ENCODE data around the gene STAT6.

The STAT6 gene

DNA sequence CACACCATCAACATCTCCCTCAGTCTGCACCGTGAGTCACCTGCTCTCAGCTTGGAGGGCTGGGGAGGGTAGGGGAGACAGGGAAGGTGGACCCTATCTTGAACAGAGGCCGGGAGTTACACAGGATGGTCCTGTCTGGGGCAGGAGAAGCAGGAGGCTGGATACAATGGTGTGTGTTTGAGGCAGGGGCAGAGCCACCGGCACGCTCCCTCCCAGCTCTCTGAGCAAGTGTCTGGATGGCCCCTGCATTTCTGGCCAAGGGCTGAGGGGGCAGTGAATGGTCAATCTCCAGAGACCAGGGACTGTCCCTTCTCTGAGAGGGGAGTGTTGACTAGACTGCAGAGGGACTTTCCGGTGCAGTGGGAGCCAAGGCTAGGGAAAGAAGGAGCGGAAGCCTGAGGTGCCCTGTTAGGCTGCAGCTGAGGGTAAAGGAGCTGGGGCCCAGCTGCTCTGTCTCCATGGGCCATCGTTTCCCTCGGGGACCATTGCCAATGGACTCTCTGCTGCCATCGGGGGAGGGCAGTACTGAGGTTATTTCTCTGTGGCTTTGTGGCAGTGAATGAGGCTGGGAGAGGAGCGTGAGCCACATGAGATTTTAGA, 34.4 kb upstream of the STAT6 start:
- no peaks in the 10 kb centered on the region for H3K9me3 ChIP-seq (ENCODE audit: control insufficient read depth, insufficient read depth, low read length)
- H3F3A ChIP-seq (ENCODE audit: control insufficient read depth, insufficient read depth): no peaks in the 10 kb centered on the region
- peaks cover 6% of the 10 kb centered on the region; the same call in 1 of the 2 replicates for H3K4me1 ChIP-seq (ENCODE audit: control insufficient read depth, low read length)
- H3K4me2 ChIP-seq (ENCODE audit: low read length): no peak overlapping the region
- H3K27me3 ChIP-seq (ENCODE audit: control insufficient read depth, low read length): no peaks in the 10 kb centered on the region
- H3K9me2 ChIP-seq (replicated peaks; ENCODE audit: control insufficient read depth, low read length): no peaks in the 10 kb centered on the region
- H3K36me3 ChIP-seq (ENCODE audit: control insufficient read depth, low read length): no peaks in the 10 kb centered on the region
- no peak for TF ChIP-seq EZH2phosphoT487 (IDR thresholded peaks at IDR 0.05; ENCODE audit: borderline replicate concordance, low read length)
- TF ChIP-seq, protein P1, sequence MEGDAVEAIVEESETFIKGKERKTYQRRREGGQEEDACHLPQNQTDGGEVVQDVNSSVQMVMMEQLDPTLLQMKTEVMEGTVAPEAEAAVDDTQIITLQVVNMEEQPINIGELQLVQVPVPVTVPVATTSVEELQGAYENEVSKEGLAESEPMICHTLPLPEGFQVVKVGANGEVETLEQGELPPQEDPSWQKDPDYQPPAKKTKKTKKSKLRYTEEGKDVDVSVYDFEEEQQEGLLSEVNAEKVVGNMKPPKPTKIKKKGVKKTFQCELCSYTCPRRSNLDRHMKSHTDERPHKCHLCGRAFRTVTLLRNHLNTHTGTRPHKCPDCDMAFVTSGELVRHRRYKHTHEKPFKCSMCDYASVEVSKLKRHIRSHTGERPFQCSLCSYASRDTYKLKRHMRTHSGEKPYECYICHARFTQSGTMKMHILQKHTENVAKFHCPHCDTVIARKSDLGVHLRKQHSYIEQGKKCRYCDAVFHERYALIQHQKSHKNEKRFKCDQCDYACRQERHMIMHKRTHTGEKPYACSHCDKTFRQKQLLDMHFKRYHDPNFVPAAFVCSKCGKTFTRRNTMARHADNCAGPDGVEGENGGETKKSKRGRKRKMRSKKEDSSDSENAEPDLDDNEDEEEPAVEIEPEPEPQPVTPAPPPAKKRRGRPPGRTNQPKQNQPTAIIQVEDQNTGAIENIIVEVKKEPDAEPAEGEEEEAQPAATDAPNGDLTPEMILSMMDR (IDR thresholded peaks at IDR 0.05; ENCODE audit: low read depth, low read length, poor library complexity, severe bottlenecking): no peak
- H3K79me2 ChIP-seq (ENCODE audit: control insufficient read depth, low read length): no peaks in the 10 kb centered on the region
- no peaks in the 10 kb centered on the region for H4K20me1 ChIP-seq (ENCODE audit: control insufficient read depth, insufficient read depth, low read depth, low read length)
- H3K27ac ChIP-seq (ENCODE audit: low read depth, low read length): no peak overlapping the region
- H3K4me3 ChIP-seq (ENCODE audit: low read length): no peak overlapping the region

GRCh38 chr12:57143454-57143853, 32.3 kb upstream of the STAT6 start:
- peaks cover 2% of the 10 kb centered on the region; the same call in 1 of the 2 replicates for H3K27me3 ChIP-seq (ENCODE audit: control insufficient read depth, low read length)
- no peaks in the 10 kb centered on the region for H3F3A ChIP-seq (ENCODE audit: control insufficient read depth, insufficient read depth)
- no peaks in the 10 kb centered on the region for H3K79me2 ChIP-seq (ENCODE audit: control insufficient read depth, low read length)
- no peaks in the 10 kb centered on the region for H4K20me1 ChIP-seq (ENCODE audit: control insufficient read depth, insufficient read depth, low read depth, low read length)
- TF ChIP-seq, protein P1 (IDR thresholded peaks at IDR 0.05; ENCODE audit: low read depth, low read length, poor library complexity, severe bottlenecking): no peak
- no peak for TF ChIP-seq EZH2phosphoT487 (IDR thresholded peaks at IDR 0.05; ENCODE audit: borderline replicate concordance, low read length)
- no peaks in the 10 kb centered on the region for H3K9me3 ChIP-seq (ENCODE audit: control insufficient read depth, insufficient read depth, low read length)
- no peaks in the 10 kb centered on the region for H3K36me3 ChIP-seq (ENCODE audit: control insufficient read depth, low read length)
- H3K4me3 ChIP-seq (ENCODE audit: low read length): no peak overlapping the region
- H3K4me1 ChIP-seq (ENCODE audit: control insufficient read depth, low read length): peaks cover 4% of the 10 kb centered on the region; the same call in 1 of the 2 replicates
- H3K4me2 ChIP-seq (ENCODE audit: low read length): no peak overlapping the region
- H3K9me2 ChIP-seq (replicated peaks; ENCODE audit: control insufficient read depth, low read length): no peaks in the 10 kb centered on the region
- H3K27ac ChIP-seq (ENCODE audit: low read depth, low read length): no peak overlapping the region

GRCh38 chr12:57142727-57143126, 31.6 kb upstream of the STAT6 start:
- Histone ChIP-seq H3K4me3 (ENCODE audit: low read length) (no peak overlapping the region), H3K9me3 (ENCODE audit: control insufficient read depth, insufficient read depth, low read length) (no peaks in the 10 kb centered on the region), H4K20me1 (ENCODE audit: control insufficient read depth, insufficient read depth, low read depth, low read length) (no peaks in the 10 kb centered on the region), H3K4me2 (ENCODE audit: low read length) (no peak overlapping the region), H3K9me2 (replicated peaks; ENCODE audit: control insufficient read depth, low read length) (no peaks in the 10 kb centered on the region), H3K27ac (ENCODE audit: low read depth, low read length) (no peak overlapping the region), H3F3A (ENCODE audit: control insufficient read depth, insufficient read depth) (no peaks in the 10 kb centered on the region), H3K4me1 (ENCODE audit: control insufficient read depth, low read length) (peaks cover 4% of the 10 kb centered on the region; the same call in 1 of the 2 replicates), H3K27me3 (ENCODE audit: control insufficient read depth, low read length) (peaks cover 2% of the 10 kb centered on the region; the same call in 1 of the 2 replicates), H3K79me2 (ENCODE audit: control insufficient read depth, low read length) (no peaks in the 10 kb centered on the region), H3K36me3 (ENCODE audit: control insufficient read depth, low read length) (no peaks in the 10 kb centered on the region)
- TF ChIP-seq, protein P1 (IDR thresholded peaks at IDR 0.05; ENCODE audit: low read depth, low read length, poor library complexity, severe bottlenecking): no peak
- no peak for TF ChIP-seq EZH2phosphoT487 (IDR thresholded peaks at IDR 0.05; ENCODE audit: borderline replicate concordance, low read length)

Data from DOHH2 (cell line).